Keratinocyte (primary cell): Measurements from ENCODE around the gene LCN2. TPM values are rescaled to one million over a fixed set of nuclear protein-coding genes. Genes with fewer than 3 reads are reported as not detected.

Source experiments
- DNase-seq: peaks from one replicate; pipeline ENCODE4 v3.0.0-alpha.2; 2011; ENCODE audit warnings: low read depth, missing footprints, low spot score
- FAIRE-seq: peaks from 2 replicates; lab custom pipeline; 2011; peaks lifted over from hg19 to GRCh38; lab: Jason Lieb, UNC
- H2AFZ ChIP-seq: 2 replicates; pipeline ENCODE4 v1.6.0; 2012; ENCODE audit warnings: low read length, control low read depth, inconsistent platforms; ENCODE audit not compliant: control insufficient read depth
- H3K27ac ChIP-seq: 2 replicates; pipeline ENCODE4 v1.5.1; 2011; ENCODE audit warnings: low read length; ENCODE audit not compliant: control insufficient read depth, insufficient read depth
- H3K27me3 ChIP-seq: 3 replicates; pipeline ENCODE4 v1.6.0; 2011; ENCODE audit warnings: low read length; ENCODE audit not compliant: control insufficient read depth, insufficient read depth; ENCODE audit errors: extremely low read depth
- H3K36me3 ChIP-seq, 2 experiments: 2 replicates in 1 of 2; 3 replicates in 1 of 2; pipeline ENCODE4 v1.5.1; 2011; ENCODE audit warnings: low read length in 2 of 2, mild to moderate bottlenecking in 1 of 2; ENCODE audit not compliant: control insufficient read depth in 2 of 2, insufficient read depth in 2 of 2; ENCODE audit errors: extremely low read depth in 1 of 2
- H3K4me1 ChIP-seq: 3 replicates; pipeline ENCODE4 v1.5.1; 2011; ENCODE audit warnings: low read length; ENCODE audit not compliant: control insufficient read depth, insufficient read depth; ENCODE audit errors: extremely low read depth
- H3K4me2 ChIP-seq: 3 replicates; pipeline ENCODE4 v1.6.0; 2011; ENCODE audit warnings: low read depth, low read length; ENCODE audit not compliant: control insufficient read depth, insufficient read depth; ENCODE audit errors: extremely low read depth
- H3K4me3 ChIP-seq, 3 experiments: fragments of 200-600 bp in 1 of 3; sonication (generic) in 1 of 3; 2 replicates in 2 of 3; 3 replicates in 1 of 3; pipeline ENCODE4 v1.5.1; 2011 to 2016; ENCODE audit warnings: low read length in 3 of 3, mild to moderate bottlenecking in 3 of 3, control low read depth in 2 of 3, inconsistent platforms in 1 of 3, low read depth in 1 of 3, mixed read lengths in 1 of 3, mixed run types in 1 of 3, moderate library complexity in 1 of 3; ENCODE audit not compliant: control insufficient read depth in 2 of 3, insufficient read depth in 2 of 3; ENCODE audit errors: extremely low read depth in 1 of 3
- H3K79me2 ChIP-seq: 2 replicates; pipeline ENCODE4 v1.6.0; 2012; ENCODE audit warnings: low read length; ENCODE audit not compliant: control insufficient read depth, insufficient read depth
- H3K9ac ChIP-seq: 3 replicates; pipeline ENCODE4 v1.6.0; 2011; ENCODE audit warnings: low read length; ENCODE audit not compliant: control insufficient read depth, insufficient read depth; ENCODE audit errors: extremely low read depth
- H3K9me1 ChIP-seq: 3 replicates; pipeline ENCODE4 v1.6.0; 2011; ENCODE audit warnings: low read length; ENCODE audit not compliant: control insufficient read depth, insufficient read depth; ENCODE audit errors: extremely low read depth
- H3K9me3 ChIP-seq: 2 replicates; pipeline ENCODE4 v1.5.1; 2012; ENCODE audit warnings: low read depth, low read length; ENCODE audit not compliant: control insufficient read depth
- H4K20me1 ChIP-seq: 3 replicates; pipeline ENCODE4 v1.6.0; 2011; ENCODE audit warnings: low read length; ENCODE audit not compliant: control insufficient read depth, insufficient read depth; ENCODE audit errors: extremely low read depth
- EZH2 ChIP-seq: IDR thresholded peaks from one replicate; pipeline ENCODE4 v1.6.1; 2012; ENCODE audit warnings: inconsistent platforms, mild to moderate bottlenecking, low read length, moderate library complexity
- dilution Hi-C: fragments of 300-500 bp; cut with MboI; formaldehyde crosslinking; loops from one replicate; pipeline ENCODE4 v1.7.0; 2020; ENCODE audit warnings: low sequenced_read_pairs; ENCODE audit not compliant: extremely low pct_ligation_motif_present
- polyA plus RNA-seq, 5 experiments: library from polyadenylated mRNA; depleted of rRNA in 3 of 5; stranded (reverse) in 3 of 5; stranded (forward) in 1 of 5; unstranded in 1 of 5; fragments of >200 nt; gene quantifications; 1 replicate in 1 of 5; 2 replicates in 3 of 5; 3 replicates in 1 of 5; pipeline versions ENCODE4 v1.2.1 to v1.2.3, GENCODE V29; 2011 to 2012; ENCODE audit warnings: missing spikeins in 2 of 5, low read depth in 1 of 5, low replicate concordance in 1 of 5
- TF ChIP-seq, protein P1 (sequence below), 3 experiments: IDR thresholded peaks in 1 of 3; conservative IDR thresholded peaks in 1 of 3; optimal IDR thresholded peaks in 1 of 3; 2 replicates in 2 of 3; 3 replicates in 1 of 3; pipeline versions ENCODE3 to v1.5.1; 2011; ENCODE audit warnings: low read length in 3 of 3, mild to moderate bottlenecking in 3 of 3, moderate library complexity in 2 of 3, control low read depth in 1 of 3, inconsistent platforms in 1 of 3; ENCODE audit not compliant: insufficient read depth in 2 of 3; ENCODE audit errors: extremely low read depth in 1 of 3

The LCN2 gene
- polyA plus RNA-seq, 1 donor (not counting 4 experiments of a cell fraction or from before 2014, with no cell fraction given), result 28.9 TPM

DNA sequence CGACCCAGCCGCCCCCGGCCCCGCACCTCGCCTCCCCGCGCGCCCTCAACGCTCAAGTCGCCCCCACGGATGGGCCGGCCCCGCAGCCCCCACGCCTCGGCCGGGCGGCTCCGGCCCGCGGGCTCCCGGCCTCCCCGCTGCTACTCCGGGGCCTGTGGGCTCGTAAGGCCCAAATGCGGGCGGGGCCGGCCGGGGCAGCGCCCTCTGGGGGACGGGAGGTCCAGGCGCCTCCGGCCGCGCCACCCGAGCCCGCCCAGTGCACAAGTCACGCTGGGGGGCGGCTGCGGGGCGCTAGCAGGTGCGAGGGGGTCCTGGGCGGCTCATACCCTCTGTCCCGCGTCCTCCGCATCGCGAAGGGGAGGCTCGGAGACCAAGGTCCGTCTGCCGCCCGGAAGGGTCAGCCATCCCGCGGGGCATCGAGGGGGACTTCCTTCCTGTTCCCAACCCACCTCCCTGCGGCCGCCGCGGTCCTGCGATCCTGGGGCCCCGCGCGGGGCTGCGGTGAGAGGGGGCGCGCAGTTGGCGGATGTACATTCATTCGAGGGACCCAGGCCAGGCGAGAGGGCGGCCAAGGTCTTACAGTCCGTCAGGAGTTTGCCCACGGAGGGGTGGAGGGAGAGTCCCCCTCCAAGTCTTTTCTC, 42.3 kb downstream of the LCN2 start, which contains the start of gene CIZ1:
CIZ1 (minus strand) TSS at position 167 of the 641 bp plus-strand sequence. CDS start 715 bp downstream, outside the sequence.
- H3K79me2 ChIP-seq, result peaks cover 13% of the 10 kb centered on the region
- FAIRE-seq (no peak), DNase-seq (no peak)
- H3K27ac ChIP-seq, result peak within 1 kb of the TSS; percentile 52
- peak within 1 kb of the TSS; percentile 87 for H2AFZ ChIP-seq
- H3K36me3 ChIP-seq, result peaks cover 8 to 14% of the 10 kb centered on the region in 2 experiments
- H3K4me2 ChIP-seq, result peak within 1 kb of the TSS; percentile 92
- H3K9me1 ChIP-seq, result no peaks in the 10 kb centered on the region
- H3K9me3 ChIP-seq, result no peaks in the 10 kb centered on the region
- dilution Hi-C loops, result no loop called here
- TF ChIP-seq EZH2, result no peak
- TF ChIP-seq, protein P1, sequence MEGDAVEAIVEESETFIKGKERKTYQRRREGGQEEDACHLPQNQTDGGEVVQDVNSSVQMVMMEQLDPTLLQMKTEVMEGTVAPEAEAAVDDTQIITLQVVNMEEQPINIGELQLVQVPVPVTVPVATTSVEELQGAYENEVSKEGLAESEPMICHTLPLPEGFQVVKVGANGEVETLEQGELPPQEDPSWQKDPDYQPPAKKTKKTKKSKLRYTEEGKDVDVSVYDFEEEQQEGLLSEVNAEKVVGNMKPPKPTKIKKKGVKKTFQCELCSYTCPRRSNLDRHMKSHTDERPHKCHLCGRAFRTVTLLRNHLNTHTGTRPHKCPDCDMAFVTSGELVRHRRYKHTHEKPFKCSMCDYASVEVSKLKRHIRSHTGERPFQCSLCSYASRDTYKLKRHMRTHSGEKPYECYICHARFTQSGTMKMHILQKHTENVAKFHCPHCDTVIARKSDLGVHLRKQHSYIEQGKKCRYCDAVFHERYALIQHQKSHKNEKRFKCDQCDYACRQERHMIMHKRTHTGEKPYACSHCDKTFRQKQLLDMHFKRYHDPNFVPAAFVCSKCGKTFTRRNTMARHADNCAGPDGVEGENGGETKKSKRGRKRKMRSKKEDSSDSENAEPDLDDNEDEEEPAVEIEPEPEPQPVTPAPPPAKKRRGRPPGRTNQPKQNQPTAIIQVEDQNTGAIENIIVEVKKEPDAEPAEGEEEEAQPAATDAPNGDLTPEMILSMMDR (optimal IDR thresholded peaks at IDR 0.05 in 1 of 3, IDR thresholded peaks at IDR 0.05 in 1 of 3, conservative IDR thresholded peaks at IDR 0.05 in 1 of 3; ENCODE audit: extremely low read depth in 1 of 3, insufficient read depth in 2 of 3, low read length in 3 of 3), result peak; percentile 41 to 77 (median 62)
- H3K4me1 ChIP-seq, result peaks cover 9% of the 10 kb centered on the region
- H3K4me3 ChIP-seq, result peak within 1 kb of the TSS; percentile 64 to 90 (median 85)
- H3K27me3 ChIP-seq, result no peaks in the 10 kb centered on the region
- peak within 1 kb of the TSS; percentile 84 for H3K9ac ChIP-seq
- no peaks in the 10 kb centered on the region for H4K20me1 ChIP-seq

DNA sequence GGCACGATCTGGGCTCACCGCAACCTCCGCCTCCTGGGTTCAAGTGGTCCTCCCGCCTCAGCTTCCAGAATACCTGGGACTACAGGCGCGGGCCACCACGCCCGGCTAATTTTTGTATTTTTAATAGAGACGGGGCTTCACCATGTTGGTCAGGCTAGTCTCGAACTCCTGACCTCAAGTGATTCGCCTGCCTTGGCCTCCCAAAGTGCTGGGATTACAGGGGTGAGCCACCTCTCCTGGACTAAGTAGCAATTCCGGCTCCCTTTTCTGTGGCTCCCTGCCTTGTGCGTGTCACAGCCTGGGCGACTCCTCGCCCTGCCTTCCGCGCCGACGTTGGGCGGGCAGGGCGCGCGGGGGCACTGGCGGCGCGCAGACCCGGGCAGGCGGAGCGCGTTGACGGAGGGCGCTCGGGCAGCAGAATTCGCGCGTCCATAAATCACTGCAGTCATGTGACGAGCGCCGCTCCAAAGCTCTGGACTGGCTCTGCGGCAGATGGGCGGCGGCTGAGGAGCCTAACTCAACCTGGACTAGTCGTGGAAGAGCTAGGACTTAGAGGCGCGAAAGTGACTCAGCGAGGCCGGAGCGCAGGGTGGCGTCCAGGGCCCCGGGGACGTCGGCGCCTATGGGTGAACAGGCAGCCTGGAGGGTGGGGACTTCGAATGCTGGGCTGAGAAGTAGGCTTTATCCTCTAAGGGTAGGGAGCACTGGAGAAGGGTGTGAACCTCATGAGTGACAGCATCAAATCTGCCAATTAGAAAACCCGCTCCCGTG, 43.5 kb downstream of the LCN2 start:
- H3K9me1 ChIP-seq, result no peaks in the 10 kb centered on the region
- DNase-seq, result peak; percentile 72
- H4K20me1 ChIP-seq, result no peaks in the 10 kb centered on the region
- H3K36me3 ChIP-seq, result peaks cover 6 to 7% of the 10 kb centered on the region in 2 experiments
- peaks cover 9% of the 10 kb centered on the region for H3K4me1 ChIP-seq
- no peaks in the 10 kb centered on the region for H3K9me3 ChIP-seq
- TF ChIP-seq, protein P1 (optimal IDR thresholded peaks at IDR 0.05 in 1 of 3, IDR thresholded peaks at IDR 0.05 in 1 of 3, conservative IDR thresholded peaks at IDR 0.05 in 1 of 3; ENCODE audit: extremely low read depth in 1 of 3, insufficient read depth in 2 of 3, low read length in 3 of 3), result peak in 2 of 3 experiments; percentile 7 to 74
- TF ChIP-seq EZH2, result no peak
- dilution Hi-C loops, result no loop called here
- peak overlapping the region in 1 of 3 experiments; percentile 27 for H3K4me3 ChIP-seq
- H2AFZ ChIP-seq, result peak overlapping the region; percentile 80
- peak overlapping the region; percentile 58 for H3K4me2 ChIP-seq
- no peak for FAIRE-seq
- H3K27me3 ChIP-seq, result no peaks in the 10 kb centered on the region
- peaks cover 13% of the 10 kb centered on the region for H3K79me2 ChIP-seq
- H3K9ac ChIP-seq, result peak overlapping the region; percentile 15
- H3K27ac ChIP-seq, result no peak overlapping the region
